Activated CD8-positive, alpha-beta memory T cell treated with anti-CD3 and anti-CD28 coated beads, Interleukin-2, amount 50 U/mL, for 24 hours (primary cell): ENCODE measurements around the gene RPL39L.
"Not testable (repeated sequence)": the region's sequence is repeated elsewhere in the genome, so short reads cannot be mapped to it uniquely, and the experiment has no call there.

Source experiments
- DNase-seq: peaks from one replicate; pipeline ENCODE4 v3.0.0-alpha.2; 2020; ENCODE audit errors: extremely low read depth

The RPL39L gene

GRCh38 chr3:187139895-187140253 is 578 bp upstream of the RPL39L start:
- no peak for DNase-seq

GRCh38 chr3:187136936-187137335 is 2.4 kb downstream of the RPL39L start:
- no peak for DNase-seq

DNA sequence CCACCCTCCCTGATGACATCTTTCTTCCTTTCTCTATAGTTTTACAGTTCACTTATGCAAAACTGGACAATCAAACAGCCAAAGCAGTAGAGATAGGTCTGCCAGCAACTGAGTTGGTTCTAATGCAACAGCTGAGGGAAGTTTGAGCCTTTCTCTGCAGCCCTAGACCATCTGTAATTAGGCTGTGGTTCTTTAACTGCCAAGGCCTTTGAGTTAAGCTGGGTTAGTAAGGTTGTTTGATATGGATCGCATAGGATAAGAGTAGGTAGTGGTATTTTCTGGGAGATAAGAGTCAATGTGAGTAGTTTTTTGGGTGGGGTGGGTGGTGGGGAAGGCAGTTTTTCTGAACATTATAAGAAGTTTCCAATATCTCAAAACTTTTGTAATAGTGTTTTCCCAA is 3.0 kb downstream of the RPL39L start:
- no peak for DNase-seq

- DNase-seq, result not testable (repeated sequence)
These were observed 4.1 kb downstream of the RPL39L start for GRCh38 chr3:187135172-187135690.

DNA sequence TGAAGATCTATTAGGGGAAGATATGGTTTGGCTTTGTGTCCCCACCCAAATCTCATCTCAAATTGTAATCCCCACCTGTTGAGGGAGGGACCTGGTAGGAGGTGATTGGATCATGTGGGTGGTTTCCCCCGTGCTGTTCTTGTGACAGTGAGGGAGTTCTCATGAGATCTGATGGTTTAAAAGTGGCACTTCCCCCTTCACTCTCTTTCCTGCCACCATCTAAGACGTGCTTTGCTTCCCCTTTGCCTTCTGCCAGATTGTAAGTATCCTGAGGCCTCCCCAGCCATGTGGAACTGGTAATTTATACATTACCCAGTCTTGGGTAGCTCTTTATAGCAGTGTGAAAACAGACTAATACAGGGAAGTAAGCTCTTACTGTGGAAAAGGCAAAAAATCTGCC is 6.1 kb downstream of the RPL39L start:
- DNase-seq, result not testable (repeated sequence)

GRCh38 chr3:187132666-187133065 is 6.6 kb downstream of the RPL39L start:
- DNase-seq, result no peak

DNA sequence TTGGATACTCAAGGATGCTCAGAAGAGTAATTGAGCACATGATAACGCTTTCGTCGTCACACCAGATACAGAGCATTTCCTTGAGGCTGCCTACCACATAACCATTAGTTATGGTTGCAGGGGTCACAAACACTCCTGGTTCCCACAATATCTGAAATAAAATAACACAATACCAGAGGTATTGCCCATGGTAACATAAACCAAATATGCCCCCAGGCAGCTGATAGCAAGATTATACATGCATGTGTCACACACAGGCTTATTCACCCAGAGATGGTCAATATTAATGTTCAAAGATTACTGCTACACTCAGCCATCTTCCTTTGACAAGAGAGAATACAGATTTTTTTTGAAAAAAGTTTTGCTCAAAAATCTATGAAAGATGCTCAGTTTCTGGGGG is 7.3 kb downstream of the RPL39L start:
- DNase-seq, result no peak

- DNase-seq, result peak; percentile 7
These were observed 8.8 kb downstream of the RPL39L start for GRCh38 chr3:187130346-187131066.

DNA sequence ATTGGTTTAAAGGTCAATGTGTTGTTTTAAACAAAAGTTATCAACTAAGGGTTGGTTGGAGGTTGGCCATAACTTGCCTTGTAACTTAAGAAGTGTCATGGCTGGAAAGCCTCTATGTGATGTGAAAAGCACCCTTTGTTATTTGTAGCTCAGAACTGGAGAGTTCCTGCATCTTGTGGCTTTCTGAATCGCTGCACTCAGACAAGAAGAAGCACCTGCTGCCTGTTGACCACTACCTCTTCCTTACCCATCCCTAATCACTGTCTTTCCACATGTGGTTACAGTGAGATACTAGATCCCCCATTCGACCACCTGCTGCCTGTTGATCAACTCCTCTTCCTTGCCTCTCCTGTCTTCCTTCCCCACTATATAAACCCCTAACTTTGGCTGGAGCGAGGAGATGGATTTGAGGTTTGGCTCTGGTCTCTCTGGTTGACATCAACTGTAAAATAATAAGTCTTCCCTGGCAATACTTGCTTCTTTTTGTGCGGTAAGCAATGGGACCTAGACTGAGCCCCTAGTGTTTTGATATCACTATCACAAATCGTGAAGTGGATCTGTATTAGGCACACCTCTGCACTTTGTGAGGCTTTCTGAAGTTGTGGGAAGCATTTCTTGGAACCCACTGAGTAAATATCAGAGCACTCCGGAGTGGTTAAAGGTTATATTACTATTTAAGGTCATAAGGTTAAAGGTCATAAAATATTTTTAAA is 13.8 kb downstream of the RPL39L start:
- DNase-seq, result no peak

- no peak for DNase-seq
These were observed 17.0 kb downstream of the RPL39L start for GRCh38 chr3:187122261-187122660.

- DNase-seq, result no peak
These were observed 19.0 kb downstream of the RPL39L start for GRCh38 chr3:187120326-187120725.

GRCh38 chr3:187114511-187114910 is 24.8 kb downstream of the RPL39L start:
- no peak for DNase-seq

- no peak for DNase-seq
These were observed 26.1 kb downstream of the RPL39L start for GRCh38 chr3:187112934-187113793.

DNA sequence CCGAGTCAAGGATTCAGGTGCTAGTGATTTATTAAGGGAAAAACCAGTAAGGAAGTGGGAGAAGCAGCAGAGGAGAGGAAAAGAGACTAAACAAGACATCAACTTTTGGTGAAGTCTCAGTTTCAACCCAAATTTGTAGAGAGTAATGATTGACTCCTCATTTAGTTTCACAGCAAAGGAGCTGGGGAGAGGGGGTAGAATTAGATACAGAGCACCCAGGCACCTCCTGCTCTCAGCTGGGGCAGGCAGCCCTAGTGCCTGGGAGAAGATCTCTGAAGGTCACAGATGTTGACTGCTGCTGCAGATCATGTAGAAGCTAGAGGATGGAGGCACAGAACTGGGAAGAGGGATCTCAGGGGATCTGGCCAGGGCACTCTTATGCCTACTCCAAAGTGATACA is 29.1 kb downstream of the RPL39L start:
- no peak for DNase-seq

DNA sequence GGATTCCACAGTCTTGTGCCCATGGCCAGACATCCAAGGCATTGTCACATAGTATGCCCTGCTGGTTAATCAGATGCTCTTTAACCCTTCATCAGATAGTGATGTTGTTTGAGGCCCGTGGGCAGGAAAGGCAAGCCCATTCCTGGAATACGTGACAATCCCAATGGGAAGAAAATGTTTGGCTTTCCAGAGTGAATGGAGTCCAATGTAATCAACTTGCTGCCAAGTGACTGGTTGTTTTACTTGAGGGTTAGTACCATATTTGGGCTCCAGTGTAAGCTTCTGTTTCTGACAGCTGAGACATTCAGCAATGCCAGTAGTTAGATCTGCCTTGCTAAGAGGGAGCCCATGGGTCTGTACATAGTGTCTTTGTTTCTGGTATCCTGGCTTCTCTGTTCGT is 31.3 kb downstream of the RPL39L start:
- DNase-seq, result no peak

- DNase-seq, result no peak
These were observed 33.6 kb downstream of the RPL39L start for GRCh38 chr3:187105700-187106099.

GRCh38 chr3:187104933-187105332 is 34.4 kb downstream of the RPL39L start:
- DNase-seq, result no peak

DNA sequence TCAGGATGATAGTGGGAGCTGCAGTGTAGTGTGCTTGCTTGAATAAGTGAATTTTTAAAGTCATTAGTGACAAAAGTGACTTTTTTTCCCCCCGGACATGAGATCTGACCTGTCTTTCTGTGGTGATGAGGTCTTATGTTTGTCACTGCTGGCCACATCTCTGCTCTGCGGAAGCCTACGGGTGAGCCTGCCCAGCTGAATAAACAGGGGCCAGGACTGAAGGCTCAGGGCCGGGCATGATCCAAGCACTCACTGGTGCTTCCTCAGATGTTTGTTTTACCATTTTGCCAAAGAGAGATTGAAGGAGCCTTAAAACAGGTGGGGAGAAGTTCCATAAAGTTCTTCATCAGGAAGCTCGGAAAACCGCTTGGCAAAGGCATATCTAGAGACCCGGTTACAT is 35.0 kb downstream of the RPL39L start:
- DNase-seq, result no peak

DNA sequence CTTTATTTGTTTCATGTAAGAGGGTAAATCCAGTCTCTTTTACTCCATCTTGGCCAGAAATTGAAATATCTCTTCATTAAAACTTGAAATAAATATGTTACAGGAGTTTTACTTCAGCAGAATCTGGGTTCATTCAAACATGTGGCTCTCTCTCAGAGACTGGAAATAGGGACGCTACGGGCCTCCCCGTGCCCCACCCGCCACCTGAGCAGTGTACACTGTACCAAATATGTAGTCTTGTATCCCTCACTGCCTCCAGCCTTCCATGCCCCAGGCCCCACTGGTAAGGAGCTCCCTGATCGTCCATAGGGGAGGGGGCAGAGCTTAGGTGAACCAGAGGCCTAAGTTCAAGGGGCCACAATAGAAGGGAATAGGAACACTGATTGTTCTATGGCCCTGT is 36.0 kb downstream of the RPL39L start:
- DNase-seq, result no peak

DNA sequence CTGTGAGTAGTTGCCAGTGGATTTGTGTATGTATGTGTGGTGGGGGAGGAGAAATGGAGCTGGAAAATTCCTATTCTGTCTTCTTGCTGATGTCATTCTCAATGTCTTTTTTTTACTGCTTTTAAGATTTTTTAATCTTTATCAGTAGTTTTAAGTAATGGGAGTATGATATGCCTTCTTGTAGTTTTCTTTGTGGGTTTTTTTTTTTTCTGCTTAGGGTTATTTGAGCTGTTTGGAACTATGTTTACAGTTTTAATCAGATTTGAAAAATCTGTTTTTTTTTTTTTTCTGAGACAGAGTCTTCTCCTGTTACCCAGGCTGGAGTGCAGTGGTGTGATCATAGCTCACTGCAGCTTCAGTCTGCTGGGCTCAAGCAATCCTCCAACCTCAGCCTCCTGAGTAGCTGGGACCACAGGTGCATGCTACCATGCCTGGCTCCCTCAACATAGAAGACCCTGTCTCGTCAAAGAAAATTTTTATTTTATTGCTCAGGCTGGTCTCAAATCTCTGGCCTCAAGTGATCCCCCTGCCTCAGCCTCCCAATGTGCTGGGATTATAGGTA is 37.1 kb downstream of the RPL39L start:
- DNase-seq, result no peak

- DNase-seq, result no peak
These were observed 37.9 kb downstream of the RPL39L start for GRCh38 chr3:187101184-187102072.
